Esophagus squamous epithelium (tissue), 4 donors: ENCODE results near the gene CPOX.
"Not testable (repeated sequence)": the region's sequence is repeated elsewhere in the genome, so short reads cannot be mapped to it uniquely, and the experiment has no call there.

Experiments
- CTCF ChIP-seq, 6 experiments: fragments of 450-650 bp in 4 of 6; fragments of 200-600 bp in 2 of 6; sonication (generic) in 2 of 6; IDR thresholded peaks; one replicate each; pipeline ENCODE4 v1.5.1; 2016 to 2019; ENCODE audit warnings: antibody characterized with exemption in 6 of 6, mild to moderate bottlenecking in 4 of 6, moderate library complexity in 4 of 6
- POLR2A ChIP-seq, 4 donors: fragments of 450-650 bp; IDR thresholded peaks; one replicate each; pipeline ENCODE4 v1.6.1; 2017; ENCODE audit warnings: antibody characterized with exemption in 4 of 4, mild to moderate bottlenecking in 4 of 4, moderate library complexity in 3 of 4

DNA sequence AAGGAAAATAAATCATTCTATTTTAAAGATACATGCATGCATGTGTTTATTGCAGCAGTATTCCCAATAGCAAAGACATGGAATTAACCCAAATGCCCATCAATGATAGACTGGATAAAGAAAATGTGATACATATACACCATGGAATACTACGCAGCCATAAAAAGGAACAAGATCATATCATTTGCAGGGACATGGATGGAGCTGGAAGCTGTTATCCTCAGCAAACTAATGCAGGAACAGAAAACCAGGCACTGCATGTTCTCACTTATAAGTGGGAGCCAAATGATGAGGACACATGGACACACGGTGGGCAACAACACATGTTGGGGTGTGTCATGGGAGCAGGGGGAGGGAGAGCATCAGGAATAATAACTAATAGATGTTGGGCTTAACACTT is 33.6 kb downstream of the CPOX start:
- not testable (repeated sequence) for TF ChIP-seq CTCF, POLR2A (IDR thresholded peaks at IDR 0.05)
